ENCODE data around the gene DGLUCY.
"Not testable (repeated sequence)": the region's sequence is repeated elsewhere in the genome, so short reads cannot be mapped to it uniquely, and the experiment has no call there.

The DGLUCY gene

DNA sequence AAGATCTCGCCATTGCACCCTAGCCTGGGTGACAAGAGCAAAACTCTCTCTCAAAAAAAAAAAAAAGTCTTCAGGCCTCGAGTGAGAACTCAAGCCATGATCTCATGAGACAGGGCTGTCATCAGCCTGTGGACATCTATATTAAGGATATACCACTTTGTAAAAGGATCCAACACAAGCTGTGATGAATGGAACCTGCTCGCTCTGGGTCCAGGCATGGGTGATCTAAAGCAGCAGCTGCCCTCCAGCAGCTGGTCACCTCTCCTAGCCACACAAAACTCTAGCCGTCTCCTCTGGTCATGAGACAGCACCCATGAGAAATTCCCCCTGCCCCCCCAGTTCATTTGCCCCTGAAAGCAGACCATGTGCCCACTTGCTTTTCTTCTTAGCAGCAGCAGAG is 19.1 kb upstream of the DGLUCY start:
- no peak overlapping the region for H3K27ac ChIP-seq
- TF ChIP-seq, protein P1, sequence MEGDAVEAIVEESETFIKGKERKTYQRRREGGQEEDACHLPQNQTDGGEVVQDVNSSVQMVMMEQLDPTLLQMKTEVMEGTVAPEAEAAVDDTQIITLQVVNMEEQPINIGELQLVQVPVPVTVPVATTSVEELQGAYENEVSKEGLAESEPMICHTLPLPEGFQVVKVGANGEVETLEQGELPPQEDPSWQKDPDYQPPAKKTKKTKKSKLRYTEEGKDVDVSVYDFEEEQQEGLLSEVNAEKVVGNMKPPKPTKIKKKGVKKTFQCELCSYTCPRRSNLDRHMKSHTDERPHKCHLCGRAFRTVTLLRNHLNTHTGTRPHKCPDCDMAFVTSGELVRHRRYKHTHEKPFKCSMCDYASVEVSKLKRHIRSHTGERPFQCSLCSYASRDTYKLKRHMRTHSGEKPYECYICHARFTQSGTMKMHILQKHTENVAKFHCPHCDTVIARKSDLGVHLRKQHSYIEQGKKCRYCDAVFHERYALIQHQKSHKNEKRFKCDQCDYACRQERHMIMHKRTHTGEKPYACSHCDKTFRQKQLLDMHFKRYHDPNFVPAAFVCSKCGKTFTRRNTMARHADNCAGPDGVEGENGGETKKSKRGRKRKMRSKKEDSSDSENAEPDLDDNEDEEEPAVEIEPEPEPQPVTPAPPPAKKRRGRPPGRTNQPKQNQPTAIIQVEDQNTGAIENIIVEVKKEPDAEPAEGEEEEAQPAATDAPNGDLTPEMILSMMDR (IDR thresholded peaks at IDR 0.05): no peak
- no peak for TF ChIP-seq ZFX (IDR thresholded peaks at IDR 0.05; ENCODE audit: borderline replicate concordance)

DNA sequence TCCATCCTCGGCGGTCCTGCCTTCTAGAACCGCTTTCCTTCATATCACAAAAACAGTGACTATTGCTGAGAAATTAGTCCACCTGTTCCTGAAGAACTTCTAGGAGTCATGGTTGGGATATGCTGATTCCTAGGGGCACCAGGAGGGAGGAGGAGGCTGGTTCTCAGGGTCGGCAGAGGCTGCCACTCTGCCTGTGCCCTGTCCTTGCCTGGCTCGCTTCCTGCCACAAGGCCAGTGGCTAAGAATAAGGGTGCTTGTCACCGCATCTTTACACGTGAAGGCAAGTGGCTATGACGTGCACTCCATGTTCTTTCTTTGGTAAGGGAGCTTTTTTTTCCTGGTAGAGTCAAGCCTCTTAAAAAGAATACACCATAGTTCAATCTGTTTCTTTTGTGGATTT is 18.7 kb upstream of the DGLUCY start:
- H3K27ac ChIP-seq: no peak overlapping the region
- TF ChIP-seq ZFX (IDR thresholded peaks at IDR 0.05; ENCODE audit: borderline replicate concordance): no peak
- TF ChIP-seq, protein P1 (IDR thresholded peaks at IDR 0.05): no peak

DNA sequence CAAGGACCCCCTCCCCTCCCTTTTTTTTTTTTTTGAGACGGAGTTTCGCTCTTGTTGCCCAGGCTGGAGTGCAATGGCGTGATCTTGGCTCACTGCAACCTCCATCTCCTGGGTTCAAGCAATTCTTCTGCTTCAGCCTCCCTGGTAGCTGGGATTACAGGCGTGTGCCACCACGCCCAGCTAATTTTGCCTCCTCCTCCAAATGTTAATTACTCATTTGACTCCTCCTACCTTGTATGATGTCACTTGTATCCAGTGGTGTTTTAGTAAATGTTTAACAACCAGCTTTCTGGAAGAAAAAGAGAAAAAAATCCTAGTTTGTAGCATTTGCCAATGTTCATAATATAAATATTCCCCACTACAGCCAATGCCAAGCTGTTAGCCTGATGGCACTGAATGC is 16.2 kb upstream of the DGLUCY start:
- H3K27ac ChIP-seq: not testable (repeated sequence)

DNA sequence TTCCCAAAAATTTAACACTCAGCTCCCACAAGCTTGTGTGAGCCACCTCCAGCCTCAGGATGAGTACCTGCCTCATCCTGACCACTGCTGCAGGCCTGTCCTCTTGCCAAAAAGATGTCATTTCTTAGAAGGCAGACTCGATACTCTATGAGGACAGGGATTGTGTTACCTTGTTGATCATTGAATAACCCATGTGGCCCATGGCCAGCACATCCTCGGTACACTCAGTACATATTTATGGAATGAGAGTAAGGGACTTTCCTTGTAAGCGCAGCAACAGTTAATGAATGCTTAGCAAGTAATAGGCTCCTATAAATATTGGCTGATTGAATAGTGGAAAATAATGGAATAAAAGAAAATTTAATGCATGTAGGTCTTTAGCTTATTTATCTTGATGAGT is 15.3 kb upstream of the DGLUCY start:
- no peak for TF ChIP-seq ZFX (IDR thresholded peaks at IDR 0.05; ENCODE audit: borderline replicate concordance)
- TF ChIP-seq, protein P1 (IDR thresholded peaks at IDR 0.05): no peak
- no peak overlapping the region for H3K27ac ChIP-seq

DNA sequence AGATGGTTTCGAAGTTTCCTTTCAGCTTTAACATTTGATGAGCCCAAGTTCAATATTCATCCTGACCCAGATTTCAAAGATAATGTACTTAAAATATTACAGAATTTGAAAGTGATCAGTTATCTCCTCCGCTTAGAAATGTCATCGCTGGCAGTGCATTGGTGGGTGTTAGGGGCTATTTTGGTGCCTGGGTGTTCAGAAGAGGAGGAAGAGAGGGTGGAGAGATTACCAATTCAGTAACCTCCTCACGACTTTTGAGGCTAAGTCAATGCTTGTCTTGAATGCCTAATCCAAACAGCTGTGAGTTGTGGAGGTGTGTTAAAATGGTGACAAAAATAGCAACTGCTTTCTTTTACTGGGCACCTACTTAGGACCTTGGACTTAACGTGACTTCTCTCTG is 13.8 kb upstream of the DGLUCY start:
- TF ChIP-seq, protein P1 (IDR thresholded peaks at IDR 0.05): no peak
- TF ChIP-seq ZFX (IDR thresholded peaks at IDR 0.05; ENCODE audit: borderline replicate concordance): no peak
- no peak overlapping the region for H3K27ac ChIP-seq

DNA sequence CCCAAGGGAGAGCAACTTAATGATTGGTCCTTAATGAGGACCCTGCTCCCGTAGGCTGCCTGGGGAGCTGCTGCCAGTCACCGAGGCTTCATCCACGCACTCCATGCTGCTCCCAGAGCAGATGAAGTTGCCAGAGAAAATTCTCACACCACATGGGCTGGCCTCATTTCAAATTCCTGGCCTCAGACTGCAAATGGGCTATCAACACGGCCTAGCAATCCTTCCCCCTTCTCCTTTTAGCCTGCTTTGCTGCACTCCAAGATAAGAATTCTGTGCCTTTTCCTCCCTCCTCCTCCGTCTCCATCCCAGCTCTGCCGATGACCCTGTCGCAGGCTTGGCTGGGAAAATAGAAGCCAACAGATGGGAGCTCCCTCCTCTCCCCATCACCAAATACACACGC is 10.8 kb upstream of the DGLUCY start:
- TF ChIP-seq, protein P1 (IDR thresholded peaks at IDR 0.05): no peak
- TF ChIP-seq ZFX (IDR thresholded peaks at IDR 0.05; ENCODE audit: borderline replicate concordance): no peak

DNA sequence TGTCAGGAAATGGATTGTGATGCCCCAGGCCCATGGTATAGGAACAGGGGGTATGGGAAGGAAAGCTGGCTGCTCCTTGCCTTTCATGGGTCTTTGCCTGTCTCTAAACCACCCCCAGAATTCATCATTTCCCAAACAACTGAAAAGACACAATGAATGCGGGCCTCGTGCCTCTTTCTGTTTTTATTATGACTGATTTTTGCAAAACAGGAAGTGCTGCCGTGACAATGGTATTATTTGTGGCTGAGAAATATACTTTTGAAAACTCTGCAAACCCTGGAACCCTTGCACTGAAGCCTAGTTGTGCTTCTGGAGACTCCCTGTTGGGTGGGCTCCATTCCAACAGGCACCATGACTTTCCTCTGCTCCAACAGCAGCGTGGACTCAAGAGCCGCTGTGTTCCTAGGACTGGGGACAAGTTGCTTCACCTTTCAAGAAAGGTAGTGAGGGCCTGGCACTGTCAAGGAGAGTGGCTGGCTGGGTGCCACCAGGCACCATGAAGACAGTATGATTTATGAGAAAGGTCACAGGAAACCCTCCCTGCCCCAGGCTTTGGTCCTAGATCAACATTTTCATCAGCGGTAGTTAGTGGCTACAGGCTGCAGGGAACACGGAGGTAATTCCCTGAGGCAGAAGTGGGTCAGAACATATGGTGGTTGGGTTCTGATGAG is 4.8 kb upstream of the DGLUCY start:
- no peak overlapping the region for H3K27ac ChIP-seq
- TF ChIP-seq ZFX (IDR thresholded peaks at IDR 0.05; ENCODE audit: borderline replicate concordance): no peak
- TF ChIP-seq, protein P1 (IDR thresholded peaks at IDR 0.05): no peak

More for the DNA sequence above, 10.8 kb upstream of the DGLUCY start:
- H3K27ac ChIP-seq: no peak overlapping the region

DNA sequence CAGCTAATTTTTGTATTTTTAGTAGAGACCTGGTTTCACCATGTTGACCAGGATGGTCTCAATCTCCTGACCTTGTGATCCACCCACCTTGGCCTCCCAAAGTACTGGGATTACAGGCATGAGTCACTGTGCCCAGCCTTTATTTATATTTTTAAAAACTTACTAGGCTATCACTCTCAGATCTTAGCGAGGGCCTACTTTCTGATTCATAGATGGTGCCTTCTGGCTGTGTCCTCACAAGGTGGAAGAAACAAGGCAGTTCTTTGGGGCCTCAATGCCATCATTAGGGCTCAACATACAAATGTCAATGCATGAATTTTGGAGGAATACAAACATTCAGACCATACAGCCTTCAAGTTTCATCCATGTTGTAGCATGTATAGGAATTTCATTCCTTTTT is 2.4 kb upstream of the DGLUCY start:
- H3K27ac ChIP-seq: no peak overlapping the region
- no peak for TF ChIP-seq ZFX (IDR thresholded peaks at IDR 0.05; ENCODE audit: borderline replicate concordance)
- TF ChIP-seq, protein P1 (IDR thresholded peaks at IDR 0.05): no peak
